ENCODE data around the gene HYOU1.

Gene HYOU1

DNA sequence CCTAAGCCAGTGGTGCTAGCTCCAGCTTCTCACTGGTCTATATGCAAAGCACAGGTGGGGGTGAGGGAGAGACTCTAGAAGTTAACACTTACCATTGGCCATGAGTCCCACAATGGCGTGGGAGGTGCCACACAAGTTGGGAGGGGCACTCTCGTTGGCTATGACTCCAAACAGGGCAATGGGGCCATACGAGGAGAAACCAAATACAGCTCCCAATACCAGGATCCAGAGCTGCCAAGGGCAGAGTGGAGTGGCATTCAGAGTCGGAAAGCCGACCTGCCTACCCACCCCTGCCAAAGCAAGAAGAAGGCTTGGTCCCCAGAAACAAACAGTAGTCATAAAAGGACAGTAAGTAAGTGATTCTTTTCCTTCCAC lies 31.9 kb downstream of the HYOU1 start:
- TF ChIP-seq, protein P1, sequence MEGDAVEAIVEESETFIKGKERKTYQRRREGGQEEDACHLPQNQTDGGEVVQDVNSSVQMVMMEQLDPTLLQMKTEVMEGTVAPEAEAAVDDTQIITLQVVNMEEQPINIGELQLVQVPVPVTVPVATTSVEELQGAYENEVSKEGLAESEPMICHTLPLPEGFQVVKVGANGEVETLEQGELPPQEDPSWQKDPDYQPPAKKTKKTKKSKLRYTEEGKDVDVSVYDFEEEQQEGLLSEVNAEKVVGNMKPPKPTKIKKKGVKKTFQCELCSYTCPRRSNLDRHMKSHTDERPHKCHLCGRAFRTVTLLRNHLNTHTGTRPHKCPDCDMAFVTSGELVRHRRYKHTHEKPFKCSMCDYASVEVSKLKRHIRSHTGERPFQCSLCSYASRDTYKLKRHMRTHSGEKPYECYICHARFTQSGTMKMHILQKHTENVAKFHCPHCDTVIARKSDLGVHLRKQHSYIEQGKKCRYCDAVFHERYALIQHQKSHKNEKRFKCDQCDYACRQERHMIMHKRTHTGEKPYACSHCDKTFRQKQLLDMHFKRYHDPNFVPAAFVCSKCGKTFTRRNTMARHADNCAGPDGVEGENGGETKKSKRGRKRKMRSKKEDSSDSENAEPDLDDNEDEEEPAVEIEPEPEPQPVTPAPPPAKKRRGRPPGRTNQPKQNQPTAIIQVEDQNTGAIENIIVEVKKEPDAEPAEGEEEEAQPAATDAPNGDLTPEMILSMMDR (IDR thresholded peaks at IDR 0.05): no peak
- H3K9me3 ChIP-seq: no peaks in the 10 kb centered on the region
- H3K4me3 ChIP-seq (ENCODE audit: low read depth in 1 of 2, low read length in 1 of 2): no peak overlapping the region
- H3K36me3 ChIP-seq: peaks cover 57% of the 10 kb centered on the region
- no peak overlapping the region for H3K27ac ChIP-seq
- no peaks in the 10 kb centered on the region for H3K27me3 ChIP-seq
- H3K4me1 ChIP-seq (ENCODE audit: control insufficient read depth in 1 of 2, insufficient read depth in 1 of 2, low read depth in 1 of 2, low read length in 1 of 2): peaks cover 12 to 15% of the 10 kb centered on the region in 2 experiments

DNA sequence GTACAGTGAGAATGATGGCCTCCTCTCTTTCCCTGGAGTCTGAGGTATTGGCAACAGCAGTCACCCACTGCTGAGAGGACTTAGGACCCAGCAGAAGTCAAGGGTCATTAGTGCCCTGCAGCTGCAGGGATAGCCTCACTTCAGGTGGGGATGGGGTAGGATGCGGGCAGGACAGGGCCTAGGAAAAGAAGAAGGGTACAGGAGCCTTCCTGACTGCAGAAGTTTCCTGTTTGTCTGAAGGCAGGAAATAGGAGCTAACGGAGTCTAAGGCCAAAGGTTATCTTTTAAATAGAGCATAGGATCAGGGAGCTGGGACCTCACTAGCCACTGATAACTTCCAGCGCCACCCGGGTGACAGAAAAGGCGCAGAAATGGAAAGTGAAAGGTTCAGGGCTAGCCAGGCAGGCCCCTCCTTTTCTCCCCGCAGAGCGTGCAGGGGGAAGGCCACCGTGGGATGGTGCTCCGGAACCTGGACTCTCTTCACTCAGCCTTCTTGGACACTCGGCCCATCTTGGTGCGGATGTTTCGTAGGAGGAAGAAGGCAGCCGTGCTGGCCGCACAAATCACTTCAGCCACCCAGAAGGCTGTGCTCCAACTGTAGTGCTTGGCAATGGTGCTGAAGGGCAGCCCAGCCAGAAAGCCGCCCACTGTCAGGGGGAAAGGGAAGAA lies 32.4 kb downstream of the HYOU1 start:
- H3K9me3 ChIP-seq: no peaks in the 10 kb centered on the region
- H3K27ac ChIP-seq: no peak overlapping the region
- H3K36me3 ChIP-seq: peaks cover 57% of the 10 kb centered on the region
- H3K4me1 ChIP-seq (ENCODE audit: control insufficient read depth in 1 of 2, insufficient read depth in 1 of 2, low read depth in 1 of 2, low read length in 1 of 2): peaks cover 12 to 15% of the 10 kb centered on the region in 2 experiments
- no peak overlapping the region for H3K4me3 ChIP-seq (ENCODE audit: low read depth in 1 of 2, low read length in 1 of 2)
- no peaks in the 10 kb centered on the region for H3K27me3 ChIP-seq
- TF ChIP-seq, protein P1 (IDR thresholded peaks at IDR 0.05): no peak

DNA sequence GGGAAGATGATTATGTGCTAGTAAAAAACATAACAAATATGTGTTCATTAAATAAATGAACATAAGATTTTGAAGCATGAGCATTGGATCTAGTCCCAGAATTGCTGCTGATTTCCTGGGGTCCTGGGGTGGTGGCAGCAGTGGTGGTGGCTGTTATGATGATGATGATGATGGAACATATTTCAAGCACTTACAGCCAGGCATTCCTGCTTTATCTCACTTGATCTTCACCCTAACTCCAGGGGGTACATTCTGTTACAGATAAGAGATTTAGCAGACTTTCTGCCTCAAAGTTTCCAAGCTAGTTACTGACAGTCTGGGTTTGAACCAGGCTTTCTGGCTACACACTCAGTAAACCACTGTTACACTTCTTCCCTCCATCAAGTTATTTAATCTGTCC lies 33.3 kb downstream of the HYOU1 start:
- Histone ChIP-seq H3K27ac (no peak overlapping the region), H3K27me3 (no peaks in the 10 kb centered on the region), H3K4me3 (ENCODE audit: low read depth in 1 of 2, low read length in 1 of 2) (no peak overlapping the region), H3K9me3 (no peaks in the 10 kb centered on the region), H3K4me1 (ENCODE audit: control insufficient read depth in 1 of 2, insufficient read depth in 1 of 2, low read depth in 1 of 2, low read length in 1 of 2) (peaks cover 13 to 15% of the 10 kb centered on the region in 2 experiments), H3K36me3 (peaks cover 57% of the 10 kb centered on the region)
- TF ChIP-seq, protein P1 (IDR thresholded peaks at IDR 0.05): no peak

DNA sequence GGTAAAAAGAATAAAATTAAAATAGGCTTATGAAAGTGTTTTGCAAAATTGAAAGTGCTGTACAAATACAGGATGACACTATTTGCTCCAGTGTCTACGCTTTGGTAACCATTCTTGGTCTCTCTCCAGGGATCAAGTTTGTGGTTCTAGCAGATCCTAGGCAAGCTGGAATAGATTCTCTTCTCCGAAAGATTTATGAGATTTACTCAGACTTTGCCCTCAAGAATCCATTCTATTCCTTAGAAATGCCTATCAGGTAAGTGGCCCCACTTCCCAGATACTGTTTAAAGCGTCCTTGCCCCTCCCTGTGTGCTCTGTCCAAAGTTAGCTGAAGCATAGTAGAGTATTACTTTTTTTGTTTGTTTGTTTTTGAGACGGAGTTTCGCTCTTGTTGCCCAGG lies 35.4 kb downstream of the HYOU1 start:
- Histone ChIP-seq H3K9me3 (no peaks in the 10 kb centered on the region), H3K27me3 (no peaks in the 10 kb centered on the region), H3K27ac (no peak overlapping the region), H3K36me3 (peaks cover 61% of the 10 kb centered on the region), H3K4me1 (ENCODE audit: control insufficient read depth in 1 of 2, insufficient read depth in 1 of 2, low read depth in 1 of 2, low read length in 1 of 2) (peaks cover 25 to 27% of the 10 kb centered on the region in 2 experiments), H3K4me3 (ENCODE audit: low read depth in 1 of 2, low read length in 1 of 2) (no peak overlapping the region)
- TF ChIP-seq, protein P1 (IDR thresholded peaks at IDR 0.05): no peak

DNA sequence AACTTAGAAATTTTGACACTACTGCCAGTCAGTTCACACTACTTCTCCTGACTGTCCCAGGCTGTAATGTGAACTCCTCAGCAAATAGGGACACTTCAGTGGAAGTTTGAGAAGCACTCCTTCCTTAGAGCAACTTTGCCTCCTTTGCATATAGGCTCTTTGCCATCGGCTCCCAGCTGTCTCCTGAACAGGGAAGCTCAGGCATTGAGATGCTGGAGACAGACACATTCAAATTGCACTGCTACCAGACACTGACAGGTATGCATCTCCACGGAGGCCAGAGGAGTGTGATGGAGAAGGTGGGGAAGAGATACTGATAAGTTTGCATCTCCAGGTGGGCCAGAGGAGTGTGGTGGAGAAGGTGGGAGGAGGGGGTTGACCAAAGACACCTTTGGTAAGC lies 37.0 kb downstream of the HYOU1 start:
- no peaks in the 10 kb centered on the region for H3K9me3 ChIP-seq
- peaks cover 62% of the 10 kb centered on the region for H3K36me3 ChIP-seq
- TF ChIP-seq, protein P1 (IDR thresholded peaks at IDR 0.05): no peak
- peak overlapping the region; percentile 97 for H3K27ac ChIP-seq
- H3K4me1 ChIP-seq (ENCODE audit: control insufficient read depth in 1 of 2, insufficient read depth in 1 of 2, low read depth in 1 of 2, low read length in 1 of 2): peaks cover 25 to 27% of the 10 kb centered on the region in 2 experiments
- peak overlapping the region in 1 of 2 experiments; percentile 78 for H3K4me3 ChIP-seq (ENCODE audit: low read depth in 1 of 2, low read length in 1 of 2)
- no peaks in the 10 kb centered on the region for H3K27me3 ChIP-seq
